GM23338 (cell line): ENCODE measurements around the gene NCK2. TPM values are rescaled to one million over a fixed set of nuclear protein-coding genes. Genes with fewer than 3 reads are reported as not detected.

Experiments
- ATAC-seq: fragments of 200-7000 bp; cut with Tn5 transposase; 3 replicates; pipeline ENCODE4 v1.9.1; 2020
- DNase-seq: peaks from one replicate; pipeline ENCODE4 v3.0.0-alpha.2; 2015; ENCODE audit warnings: low spot score
- H2AFZ ChIP-seq: fragments of 200-600 bp; sonication (generic); 2 replicates; pipeline ENCODE4 v1.8.0; 2016; ENCODE audit warnings: antibody characterized with exemption, mild to moderate bottlenecking, moderate library complexity
- H3F3A ChIP-seq: fragments of 200-600 bp; sonication (generic); replicated peaks from 2 replicates; pipeline ENCODE4 v1.8.0; 2017; ENCODE audit warnings: antibody characterized with exemption, mixed run types, low read depth
- H3K27ac ChIP-seq: fragments of 200-600 bp; sonication (generic); 2 replicates; pipeline ENCODE4 v1.6.1; 2016; ENCODE audit warnings: low read depth
- H3K27me3 ChIP-seq: fragments of 200-600 bp; sonication (generic); 2 replicates; pipeline ENCODE4 v1.8.0; 2016; ENCODE audit warnings: mild to moderate bottlenecking, mixed run types, moderate library complexity; ENCODE audit not compliant: insufficient read depth
- H3K36me3 ChIP-seq: fragments of 200-600 bp; sonication (generic); 2 replicates; pipeline ENCODE4 v1.8.0; 2016; ENCODE audit warnings: mild to moderate bottlenecking; ENCODE audit not compliant: insufficient read depth
- H3K4me1 ChIP-seq: fragments of 200-600 bp; sonication (generic); 2 replicates; pipeline ENCODE4 v1.8.0; 2016; ENCODE audit warnings: mild to moderate bottlenecking, moderate library complexity; ENCODE audit not compliant: insufficient read depth
- H3K4me2 ChIP-seq: fragments of 200-600 bp; sonication (generic); 2 replicates; pipeline ENCODE4 v1.7.1; 2017; ENCODE audit warnings: mixed run types
- H3K4me3 ChIP-seq: fragments of 200-600 bp; sonication (generic); 2 replicates; pipeline ENCODE4 v1.6.1; 2016; ENCODE audit warnings: mixed run types
- H3K79me2 ChIP-seq: fragments of 200-600 bp; sonication (generic); replicated peaks from 2 replicates; pipeline ENCODE4 v1.8.0; 2017; ENCODE audit warnings: mild to moderate bottlenecking; ENCODE audit not compliant: insufficient read depth
- H3K9me2 ChIP-seq: fragments of 200-600 bp; sonication (generic); 2 replicates; pipeline ENCODE4 v1.8.0; 2017; ENCODE audit not compliant: insufficient read depth
- H4K20me1 ChIP-seq: fragments of 200-600 bp; sonication (generic); replicated peaks from 2 replicates; pipeline ENCODE4 v1.8.0; 2017; ENCODE audit warnings: mild to moderate bottlenecking; ENCODE audit not compliant: insufficient read depth
- H3K27ac Mint-ChIP-seq: 2 replicates; pipeline ENCODE4 v1.8.0; 2020; ENCODE audit warnings: inconsistent platforms, mild to moderate bottlenecking, moderate library complexity, mixed read lengths
- H3K27me3 Mint-ChIP-seq: 3 replicates; pipeline ENCODE4 v1.8.0; 2022; ENCODE audit warnings: low read depth, mild to moderate bottlenecking, moderate library complexity, mixed read lengths, inconsistent platforms; ENCODE audit not compliant: insufficient read depth, poor library complexity
- H3K36me3 Mint-ChIP-seq: 3 replicates; pipeline ENCODE4 v1.8.0; 2021; ENCODE audit warnings: low read depth, mild to moderate bottlenecking, inconsistent platforms, moderate library complexity, mixed read lengths
- H3K4me1 Mint-ChIP-seq: 3 replicates; pipeline ENCODE4 v1.8.0; 2020; ENCODE audit warnings: mild to moderate bottlenecking, inconsistent platforms, mixed read lengths
- H3K4me3 Mint-ChIP-seq: 3 replicates; pipeline ENCODE4 v1.8.0; 2021; ENCODE audit warnings: moderate library complexity, mild to moderate bottlenecking, inconsistent platforms, mixed read lengths
- H3K9me3 Mint-ChIP-seq: 3 replicates; pipeline ENCODE4 v1.8.0; 2020; ENCODE audit warnings: moderate library complexity, mild to moderate bottlenecking, inconsistent platforms, mixed read lengths
- CREB1 ChIP-seq: fragments of 250-450 bp; sonication (Bioruptor Pico); IDR thresholded peaks from 2 replicates; pipeline ENCODE4 v1.5.0; 2020; ENCODE audit warnings: low read depth, mild to moderate bottlenecking, moderate library complexity
- EZH2 ChIP-seq: fragments of 200-600 bp; sonication (generic); IDR thresholded peaks from one replicate; pipeline ENCODE4 v1.8.0; 2017; ENCODE audit warnings: antibody characterized with exemption, mild to moderate bottlenecking, low read depth; ENCODE audit not compliant: unreplicated experiment
- EZH2phosphoT487 ChIP-seq: fragments of 200-600 bp; sonication (generic); IDR thresholded peaks from one replicate; pipeline ENCODE4 v1.8.1; 2018; ENCODE audit warnings: antibody characterized with exemption; ENCODE audit not compliant: unreplicated experiment
- JUNB ChIP-seq: IDR thresholded peaks from one replicate; pipeline ENCODE4 v1.6.1; 2016; ENCODE audit warnings: antibody characterized with exemption; ENCODE audit not compliant: unreplicated experiment
- NANOG ChIP-seq: IDR thresholded peaks from 2 replicates; pipeline ENCODE4 v1.6.1; 2016; ENCODE audit warnings: antibody characterized with exemption, borderline replicate concordance
- POLR2AphosphoS5 ChIP-seq: IDR thresholded peaks from 2 replicates; pipeline ENCODE4 v1.6.1; 2016; ENCODE audit warnings: antibody characterized with exemption, low read depth
- STAT1 ChIP-seq: IDR thresholded peaks from one replicate; pipeline ENCODE4 v1.6.1; 2016; ENCODE audit warnings: antibody characterized with exemption; ENCODE audit not compliant: unreplicated experiment
- ZNF114 ChIP-seq: fragments of 250-450 bp; sonication (Bioruptor Pico); IDR thresholded peaks from 2 replicates; pipeline ENCODE4 v1.5.0; 2020; ENCODE audit warnings: mild to moderate bottlenecking, moderate library complexity
- ZNF331 ChIP-seq: fragments of 250-450 bp; sonication (Bioruptor Pico); IDR thresholded peaks from 2 replicates; pipeline ENCODE4 v1.5.0; 2020; ENCODE audit warnings: low read depth, mild to moderate bottlenecking, moderate library complexity
- polyA plus RNA-seq: library from polyadenylated mRNA; unstranded; fragments of >200 nt; fragmentation: Nextera tagmentation; extraction: Ambion mirVana; gene quantifications from 2 replicates; pipeline ENCODE4 v1.2.1, GENCODE V29; 2016
- total RNA-seq: library from RNA; depleted of rRNA; stranded (reverse); fragments of >200 nt; shearing (Covaris generic); gene quantifications from 2 replicates; pipeline ENCODE4 v1.2.3, GENCODE V29; 2014
- TF ChIP-seq, protein P1 (sequence below): IDR thresholded peaks from 2 replicates; pipeline ENCODE4 v1.6.1; 2016; ENCODE audit warnings: antibody characterized with exemption
- TF ChIP-seq, protein P2 (sequence below), 2 experiments: fragments of 200-600 bp in 1 of 2; sonication (generic) in 1 of 2; conservative IDR thresholded peaks; 2 replicates each; pipeline versions ENCODE4 v1.5.1 to v1.6.1; 2016 to 2017; ENCODE audit warnings: antibody characterized with exemption in 2 of 2, low read depth in 2 of 2, mild to moderate bottlenecking in 2 of 2, moderate library complexity in 1 of 2
- TF ChIP-seq, protein P3 (sequence below): IDR thresholded peaks from one replicate; pipeline ENCODE4 v1.6.1; 2018; ENCODE audit warnings: antibody characterized with exemption; ENCODE audit not compliant: unreplicated experiment
- TF ChIP-seq, protein P4 (sequence below): fragments of 250-450 bp; sonication (Bioruptor Pico); IDR thresholded peaks from 2 replicates; pipeline ENCODE4 v1.5.0; 2020; ENCODE audit warnings: mild to moderate bottlenecking, moderate library complexity

The NCK2 gene
- total and polyA plus RNA-seq, 2 experiments from 2014 or later: 26.9 to 59.9 TPM

DNA sequence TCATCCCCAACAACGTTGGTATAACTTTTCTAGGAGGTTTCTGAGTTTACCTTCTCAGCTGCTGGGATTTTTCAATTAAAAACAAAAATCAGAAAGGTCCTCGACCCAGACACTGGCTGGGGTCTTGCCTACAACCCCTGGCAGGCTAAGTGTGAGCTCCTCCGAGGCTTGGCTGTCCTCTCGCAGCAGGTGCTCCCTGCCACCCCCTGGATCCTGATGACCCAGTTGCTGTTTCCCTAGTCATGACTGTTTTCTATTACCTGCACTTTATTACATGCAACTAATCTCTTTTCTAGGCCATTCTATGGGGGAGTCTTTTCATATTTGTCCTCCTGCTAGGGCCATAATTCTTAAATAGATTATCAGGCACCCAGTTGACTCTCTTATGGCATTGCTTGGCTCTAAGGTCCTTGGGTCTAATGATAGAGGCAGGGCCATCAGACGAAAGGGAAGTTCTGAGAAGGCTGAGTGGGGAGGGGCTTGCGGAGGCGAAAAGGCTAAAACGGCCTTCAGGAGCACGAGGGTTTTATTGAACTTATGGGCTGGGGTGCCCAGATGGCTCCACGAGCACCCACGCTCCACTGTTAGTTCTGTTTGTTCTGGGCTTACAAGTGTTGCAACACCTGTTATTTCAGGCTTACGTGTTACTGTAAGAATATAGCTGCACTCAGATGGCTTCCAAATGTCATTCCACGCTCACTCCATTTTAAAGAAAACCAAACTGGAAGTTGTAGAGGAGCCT, 166.0 kb downstream of the NCK2 start:
- no peak for ATAC-seq
- no peaks in the 10 kb centered on the region for H3K4me1 ChIP-seq
- no peaks in the 10 kb centered on the region for H3K79me2 ChIP-seq
- peaks cover 6% of the 10 kb centered on the region for H3K27me3 Mint-ChIP-seq
- no peak overlapping the region for H3K4me3 Mint-ChIP-seq
- H3K9me2 ChIP-seq: 0 out of 2 replicates have a peak, but pooled peaks cover 4% of the 10 kb centered on the region
- no peaks in the 10 kb centered on the region for H3K36me3 ChIP-seq
- H4K20me1 ChIP-seq: no peaks in the 10 kb centered on the region
- H3K36me3 Mint-ChIP-seq: no peaks in the 10 kb centered on the region
- H3F3A ChIP-seq: no peaks in the 10 kb centered on the region
- no peak overlapping the region for H3K4me2 ChIP-seq
- H2AFZ ChIP-seq: no peak overlapping the region
- TF ChIP-seq, protein P1, sequence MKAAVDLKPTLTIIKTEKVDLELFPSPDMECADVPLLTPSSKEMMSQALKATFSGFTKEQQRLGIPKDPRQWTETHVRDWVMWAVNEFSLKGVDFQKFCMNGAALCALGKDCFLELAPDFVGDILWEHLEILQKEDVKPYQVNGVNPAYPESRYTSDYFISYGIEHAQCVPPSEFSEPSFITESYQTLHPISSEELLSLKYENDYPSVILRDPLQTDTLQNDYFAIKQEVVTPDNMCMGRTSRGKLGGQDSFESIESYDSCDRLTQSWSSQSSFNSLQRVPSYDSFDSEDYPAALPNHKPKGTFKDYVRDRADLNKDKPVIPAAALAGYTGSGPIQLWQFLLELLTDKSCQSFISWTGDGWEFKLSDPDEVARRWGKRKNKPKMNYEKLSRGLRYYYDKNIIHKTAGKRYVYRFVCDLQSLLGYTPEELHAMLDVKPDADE: no peak
- TF ChIP-seq NANOG (no peak), STAT1 (no peak), EZH2phosphoT487 (no peak), POLR2AphosphoS5 (no peak), JUNB (no peak), ZNF114 (no peak), CREB1 (CRISPR knock-in tag) (no peak), EZH2 (no peak), ZNF331 (CRISPR knock-in tag) (no peak)
- TF ChIP-seq, protein P2, sequence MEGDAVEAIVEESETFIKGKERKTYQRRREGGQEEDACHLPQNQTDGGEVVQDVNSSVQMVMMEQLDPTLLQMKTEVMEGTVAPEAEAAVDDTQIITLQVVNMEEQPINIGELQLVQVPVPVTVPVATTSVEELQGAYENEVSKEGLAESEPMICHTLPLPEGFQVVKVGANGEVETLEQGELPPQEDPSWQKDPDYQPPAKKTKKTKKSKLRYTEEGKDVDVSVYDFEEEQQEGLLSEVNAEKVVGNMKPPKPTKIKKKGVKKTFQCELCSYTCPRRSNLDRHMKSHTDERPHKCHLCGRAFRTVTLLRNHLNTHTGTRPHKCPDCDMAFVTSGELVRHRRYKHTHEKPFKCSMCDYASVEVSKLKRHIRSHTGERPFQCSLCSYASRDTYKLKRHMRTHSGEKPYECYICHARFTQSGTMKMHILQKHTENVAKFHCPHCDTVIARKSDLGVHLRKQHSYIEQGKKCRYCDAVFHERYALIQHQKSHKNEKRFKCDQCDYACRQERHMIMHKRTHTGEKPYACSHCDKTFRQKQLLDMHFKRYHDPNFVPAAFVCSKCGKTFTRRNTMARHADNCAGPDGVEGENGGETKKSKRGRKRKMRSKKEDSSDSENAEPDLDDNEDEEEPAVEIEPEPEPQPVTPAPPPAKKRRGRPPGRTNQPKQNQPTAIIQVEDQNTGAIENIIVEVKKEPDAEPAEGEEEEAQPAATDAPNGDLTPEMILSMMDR (conservative IDR thresholded peaks at IDR 0.05; ENCODE audit: low read depth in 2 of 2): no peak
- TF ChIP-seq, protein P3, sequence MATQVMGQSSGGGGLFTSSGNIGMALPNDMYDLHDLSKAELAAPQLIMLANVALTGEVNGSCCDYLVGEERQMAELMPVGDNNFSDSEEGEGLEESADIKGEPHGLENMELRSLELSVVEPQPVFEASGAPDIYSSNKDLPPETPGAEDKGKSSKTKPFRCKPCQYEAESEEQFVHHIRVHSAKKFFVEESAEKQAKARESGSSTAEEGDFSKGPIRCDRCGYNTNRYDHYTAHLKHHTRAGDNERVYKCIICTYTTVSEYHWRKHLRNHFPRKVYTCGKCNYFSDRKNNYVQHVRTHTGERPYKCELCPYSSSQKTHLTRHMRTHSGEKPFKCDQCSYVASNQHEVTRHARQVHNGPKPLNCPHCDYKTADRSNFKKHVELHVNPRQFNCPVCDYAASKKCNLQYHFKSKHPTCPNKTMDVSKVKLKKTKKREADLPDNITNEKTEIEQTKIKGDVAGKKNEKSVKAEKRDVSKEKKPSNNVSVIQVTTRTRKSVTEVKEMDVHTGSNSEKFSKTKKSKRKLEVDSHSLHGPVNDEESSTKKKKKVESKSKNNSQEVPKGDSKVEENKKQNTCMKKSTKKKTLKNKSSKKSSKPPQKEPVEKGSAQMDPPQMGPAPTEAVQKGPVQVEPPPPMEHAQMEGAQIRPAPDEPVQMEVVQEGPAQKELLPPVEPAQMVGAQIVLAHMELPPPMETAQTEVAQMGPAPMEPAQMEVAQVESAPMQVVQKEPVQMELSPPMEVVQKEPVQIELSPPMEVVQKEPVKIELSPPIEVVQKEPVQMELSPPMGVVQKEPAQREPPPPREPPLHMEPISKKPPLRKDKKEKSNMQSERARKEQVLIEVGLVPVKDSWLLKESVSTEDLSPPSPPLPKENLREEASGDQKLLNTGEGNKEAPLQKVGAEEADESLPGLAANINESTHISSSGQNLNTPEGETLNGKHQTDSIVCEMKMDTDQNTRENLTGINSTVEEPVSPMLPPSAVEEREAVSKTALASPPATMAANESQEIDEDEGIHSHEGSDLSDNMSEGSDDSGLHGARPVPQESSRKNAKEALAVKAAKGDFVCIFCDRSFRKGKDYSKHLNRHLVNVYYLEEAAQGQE: no peak
- TF ChIP-seq, protein P4, sequence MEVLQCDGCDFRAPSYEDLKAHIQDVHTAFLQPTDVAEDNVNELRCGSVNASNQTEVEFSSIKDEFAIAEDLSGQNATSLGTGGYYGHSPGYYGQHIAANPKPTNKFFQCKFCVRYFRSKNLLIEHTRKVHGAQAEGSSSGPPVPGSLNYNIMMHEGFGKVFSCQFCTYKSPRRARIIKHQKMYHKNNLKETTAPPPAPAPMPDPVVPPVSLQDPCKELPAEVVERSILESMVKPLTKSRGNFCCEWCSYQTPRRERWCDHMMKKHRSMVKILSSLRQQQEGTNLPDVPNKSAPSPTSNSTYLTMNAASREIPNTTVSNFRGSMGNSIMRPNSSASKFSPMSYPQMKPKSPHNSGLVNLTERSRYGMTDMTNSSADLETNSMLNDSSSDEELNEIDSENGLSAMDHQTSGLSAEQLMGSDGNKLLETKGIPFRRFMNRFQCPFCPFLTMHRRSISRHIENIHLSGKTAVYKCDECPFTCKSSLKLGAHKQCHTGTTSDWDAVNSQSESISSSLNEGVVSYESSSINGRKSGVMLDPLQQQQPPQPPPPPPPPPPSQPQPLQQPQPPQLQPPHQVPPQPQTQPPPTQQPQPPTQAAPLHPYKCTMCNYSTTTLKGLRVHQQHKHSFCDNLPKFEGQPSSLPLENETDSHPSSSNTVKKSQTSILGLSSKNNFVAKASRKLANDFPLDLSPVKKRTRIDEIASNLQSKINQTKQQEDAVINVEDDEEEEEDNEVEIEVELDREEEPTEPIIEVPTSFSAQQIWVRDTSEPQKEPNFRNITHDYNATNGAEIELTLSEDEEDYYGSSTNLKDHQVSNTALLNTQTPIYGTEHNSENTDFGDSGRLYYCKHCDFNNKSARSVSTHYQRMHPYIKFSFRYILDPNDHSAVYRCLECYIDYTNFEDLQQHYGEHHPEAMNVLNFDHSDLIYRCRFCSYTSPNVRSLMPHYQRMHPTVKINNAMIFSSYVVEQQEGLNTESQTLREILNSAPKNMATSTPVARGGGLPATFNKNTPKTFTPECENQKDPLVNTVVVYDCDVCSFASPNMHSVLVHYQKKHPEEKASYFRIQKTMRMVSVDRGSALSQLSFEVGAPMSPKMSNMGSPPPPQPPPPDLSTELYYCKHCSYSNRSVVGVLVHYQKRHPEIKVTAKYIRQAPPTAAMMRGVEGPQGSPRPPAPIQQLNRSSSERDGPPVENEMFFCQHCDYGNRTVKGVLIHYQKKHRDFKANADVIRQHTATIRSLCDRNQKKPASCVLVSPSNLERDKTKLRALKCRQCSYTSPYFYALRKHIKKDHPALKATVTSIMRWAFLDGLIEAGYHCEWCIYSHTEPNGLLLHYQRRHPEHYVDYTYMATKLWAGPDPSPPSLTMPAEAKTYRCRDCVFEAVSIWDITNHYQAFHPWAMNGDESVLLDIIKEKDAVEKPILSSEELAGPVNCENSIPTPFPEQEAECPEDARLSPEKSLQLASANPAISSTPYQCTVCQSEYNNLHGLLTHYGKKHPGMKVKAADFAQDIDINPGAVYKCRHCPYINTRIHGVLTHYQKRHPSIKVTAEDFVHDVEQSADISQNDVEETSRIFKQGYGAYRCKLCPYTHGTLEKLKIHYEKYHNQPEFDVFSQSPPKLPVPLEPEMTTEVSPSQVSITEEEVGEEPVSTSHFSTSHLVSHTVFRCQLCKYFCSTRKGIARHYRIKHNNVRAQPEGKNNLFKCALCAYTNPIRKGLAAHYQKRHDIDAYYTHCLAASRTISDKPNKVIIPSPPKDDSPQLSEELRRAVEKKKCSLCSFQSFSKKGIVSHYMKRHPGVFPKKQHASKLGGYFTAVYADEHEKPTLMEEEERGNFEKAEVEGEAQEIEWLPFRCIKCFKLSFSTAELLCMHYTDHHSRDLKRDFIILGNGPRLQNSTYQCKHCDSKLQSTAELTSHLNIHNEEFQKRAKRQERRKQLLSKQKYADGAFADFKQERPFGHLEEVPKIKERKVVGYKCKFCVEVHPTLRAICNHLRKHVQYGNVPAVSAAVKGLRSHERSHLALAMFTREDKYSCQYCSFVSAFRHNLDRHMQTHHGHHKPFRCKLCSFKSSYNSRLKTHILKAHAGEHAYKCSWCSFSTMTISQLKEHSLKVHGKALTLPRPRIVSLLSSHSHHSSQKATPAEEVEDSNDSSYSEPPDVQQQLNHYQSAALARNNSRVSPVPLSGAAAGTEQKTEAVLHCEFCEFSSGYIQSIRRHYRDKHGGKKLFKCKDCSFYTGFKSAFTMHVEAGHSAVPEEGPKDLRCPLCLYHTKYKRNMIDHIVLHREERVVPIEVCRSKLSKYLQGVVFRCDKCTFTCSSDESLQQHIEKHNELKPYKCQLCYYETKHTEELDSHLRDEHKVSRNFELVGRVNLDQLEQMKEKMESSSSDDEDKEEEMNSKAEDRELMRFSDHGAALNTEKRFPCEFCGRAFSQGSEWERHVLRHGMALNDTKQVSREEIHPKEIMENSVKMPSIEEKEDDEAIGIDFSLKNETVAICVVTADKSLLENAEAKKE (CRISPR knock-in tag): no peak
- no peak for DNase-seq
- H3K4me1 Mint-ChIP-seq: peaks cover 8% of the 10 kb centered on the region
- H3K27ac ChIP-seq: no peak overlapping the region
- no peaks in the 10 kb centered on the region for H3K27me3 ChIP-seq
- H3K4me3 ChIP-seq: no peak overlapping the region
- H3K9me3 Mint-ChIP-seq: peaks cover 3% of the 10 kb centered on the region
- H3K27ac Mint-ChIP-seq: no peak overlapping the region
